Epidermal melanocyte (primary cell): Measurements from ENCODE around the gene IL17B.
A peak's percentile ranks its signal among the peaks of the same experiment; 100 is the strongest.

Experiments
- DNase-seq: peaks from one replicate; pipeline ENCODE4 v3.0.0; 2011; ENCODE audit warnings: low spot score; ENCODE audit not compliant: insufficient read length

Gene IL17B, protein sequence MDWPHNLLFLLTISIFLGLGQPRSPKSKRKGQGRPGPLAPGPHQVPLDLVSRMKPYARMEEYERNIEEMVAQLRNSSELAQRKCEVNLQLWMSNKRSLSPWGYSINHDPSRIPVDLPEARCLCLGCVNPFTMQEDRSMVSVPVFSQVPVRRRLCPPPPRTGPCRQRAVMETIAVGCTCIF

DNA sequence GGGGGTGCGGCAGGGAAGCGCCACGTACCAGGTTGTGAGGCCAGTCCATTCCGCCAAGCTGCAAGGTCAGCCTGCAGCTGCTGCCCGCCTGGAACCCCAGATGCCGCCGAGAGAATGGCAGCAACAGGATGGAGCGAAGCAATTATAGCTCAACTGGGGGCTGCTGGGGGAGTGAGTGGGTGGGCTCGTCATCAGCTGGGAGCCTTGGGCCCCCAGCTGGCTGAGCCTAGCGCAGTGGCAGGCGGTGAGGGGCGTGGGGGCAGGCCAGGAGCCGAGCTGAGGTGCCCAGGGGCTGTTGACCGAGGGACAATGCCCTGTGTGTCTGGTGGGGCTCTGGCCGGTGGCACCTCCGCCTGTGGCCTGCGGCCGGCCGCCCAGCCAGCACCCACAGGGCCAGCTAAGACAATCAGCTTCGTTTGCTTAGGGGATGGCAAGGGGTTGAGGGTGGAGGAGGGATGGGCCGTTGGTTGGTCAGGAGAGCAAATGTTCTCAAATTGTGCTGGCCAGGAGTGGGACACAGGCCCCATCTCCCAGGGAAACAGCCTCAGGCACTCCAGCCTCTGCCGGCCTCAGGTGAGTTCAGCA lies at the start of gene IL17B:
Gene IL17B, minus strand, starts transcription at position 116 of the 585 bp plus-strand sequence. Its CDS starts 67 bp downstream, at position 49.
- no peak for DNase-seq

DNA sequence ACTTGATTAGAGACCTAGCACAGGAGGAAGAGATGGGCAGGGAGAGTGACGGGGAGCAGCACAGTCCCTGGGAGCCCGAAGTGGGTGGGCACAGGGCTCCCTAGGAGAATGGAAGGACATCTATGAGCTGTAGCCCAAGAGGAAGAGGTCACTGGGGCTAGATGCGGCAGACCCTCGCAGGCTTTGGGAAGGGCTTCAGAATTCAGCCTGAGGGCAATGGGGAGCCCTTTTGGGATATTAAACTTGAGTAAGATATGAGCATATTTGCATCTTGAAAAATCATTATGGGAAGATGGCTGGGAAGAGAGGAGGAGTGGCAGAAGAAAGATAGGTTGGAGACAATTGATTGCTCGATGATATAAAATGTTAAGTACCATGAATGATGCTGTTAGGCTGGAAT lies 48.9 kb upstream of the IL17B start:
- DNase-seq: no peak

DNA sequence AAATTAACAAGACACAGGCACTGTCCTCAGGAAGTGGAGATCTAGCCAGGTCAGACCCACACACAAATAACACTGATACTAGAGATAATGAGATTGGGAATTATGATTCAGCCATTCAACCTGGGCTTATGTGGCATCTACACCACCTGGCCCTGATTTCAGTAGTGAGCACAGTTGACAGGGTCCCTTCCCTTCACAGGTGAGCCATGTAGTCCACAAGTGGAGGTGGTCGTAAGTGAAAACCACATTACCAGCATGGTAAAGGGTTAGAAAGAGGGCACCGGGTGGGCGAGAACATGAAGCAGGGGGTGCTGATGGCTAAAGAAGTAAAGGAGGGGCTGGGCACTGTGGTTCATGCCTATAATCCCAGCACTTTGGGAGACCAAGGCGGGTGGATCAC lies 48.3 kb upstream of the IL17B start:
- DNase-seq: no peak

DNA sequence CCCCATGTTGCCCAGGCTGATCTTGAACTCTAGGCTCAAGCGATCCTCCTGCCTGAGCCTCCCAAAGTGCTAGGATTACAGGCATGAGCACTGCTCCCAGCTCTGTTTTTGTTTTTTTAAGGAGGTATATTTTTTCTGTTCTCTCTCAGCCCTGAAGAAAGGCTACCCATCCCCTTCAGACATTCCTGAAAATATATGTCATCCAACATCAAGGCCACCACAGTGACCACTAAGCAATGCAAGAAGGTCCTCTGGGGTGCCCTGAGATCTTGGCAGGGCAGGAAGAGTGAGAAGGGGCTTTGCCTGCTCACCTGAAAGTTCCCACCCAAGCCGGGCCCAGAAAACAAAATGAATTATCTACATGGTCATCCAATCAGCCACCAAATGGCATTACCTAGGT lies 47.8 kb upstream of the IL17B start:
- no peak for DNase-seq

DNA sequence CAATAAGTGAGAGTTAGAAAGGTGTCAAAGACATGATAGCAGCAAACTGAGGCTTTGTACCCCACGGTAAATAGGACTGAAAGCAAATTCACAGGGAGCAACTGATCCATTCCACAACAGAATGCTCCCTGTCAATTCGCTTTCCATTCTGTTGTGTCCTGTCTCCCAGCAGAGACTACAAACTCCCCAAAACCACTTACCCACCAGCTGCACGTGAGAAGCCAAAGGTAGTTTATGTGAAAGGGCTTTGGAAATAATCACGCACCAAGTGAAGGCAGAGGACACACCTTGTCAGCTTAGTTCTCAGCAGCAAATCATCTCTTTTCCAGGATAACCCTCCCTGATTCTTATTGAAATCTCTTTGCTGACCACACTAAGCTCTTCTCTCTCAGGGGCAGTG lies 46.6 kb upstream of the IL17B start:
- DNase-seq: no peak

DNA sequence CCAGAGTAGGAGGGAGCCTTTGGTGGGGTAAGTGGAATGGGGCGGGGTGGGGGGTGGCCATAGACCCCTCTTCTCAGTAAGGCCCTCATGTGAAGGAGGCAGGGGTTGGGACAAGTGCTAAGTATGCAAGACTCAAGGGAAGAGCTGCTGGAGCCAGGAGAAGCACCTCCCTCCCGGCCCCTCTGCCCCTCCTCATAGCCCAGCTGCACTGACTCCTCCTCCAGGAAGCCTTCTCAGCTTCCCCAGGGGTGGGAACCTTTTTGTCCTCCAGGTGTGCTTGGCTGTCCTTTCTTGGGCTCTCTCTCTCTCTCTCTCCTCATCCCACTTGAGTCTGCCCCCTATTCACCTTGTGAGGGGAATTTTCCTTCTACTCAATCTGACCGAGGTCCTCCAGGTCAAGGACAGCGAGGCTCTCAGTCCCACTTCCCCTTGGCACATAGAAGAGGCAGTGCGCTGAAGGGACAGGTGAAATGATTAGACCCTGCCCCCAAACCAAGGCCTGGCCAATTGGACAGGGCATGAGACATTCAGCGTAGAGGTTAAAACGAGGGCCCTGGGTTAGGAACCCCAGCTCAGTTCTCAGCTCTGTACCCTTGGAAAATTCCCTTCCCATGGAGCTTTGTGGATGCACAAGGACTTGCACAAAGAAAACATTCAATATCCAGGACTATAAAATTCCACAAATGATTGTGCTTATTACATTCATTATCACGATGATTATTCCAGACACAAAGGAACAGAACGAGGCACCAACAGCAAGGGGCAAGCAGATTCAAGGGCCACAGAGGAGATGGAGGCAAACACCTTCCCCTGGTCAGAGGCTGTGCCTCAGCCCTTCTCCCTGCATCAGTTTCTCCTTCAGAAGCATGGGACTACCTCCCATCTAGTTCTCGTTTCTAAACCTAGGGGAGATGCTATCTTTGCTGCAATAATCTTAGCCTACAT lies 45.6 kb upstream of the IL17B start:
- DNase-seq: no peak

DNA sequence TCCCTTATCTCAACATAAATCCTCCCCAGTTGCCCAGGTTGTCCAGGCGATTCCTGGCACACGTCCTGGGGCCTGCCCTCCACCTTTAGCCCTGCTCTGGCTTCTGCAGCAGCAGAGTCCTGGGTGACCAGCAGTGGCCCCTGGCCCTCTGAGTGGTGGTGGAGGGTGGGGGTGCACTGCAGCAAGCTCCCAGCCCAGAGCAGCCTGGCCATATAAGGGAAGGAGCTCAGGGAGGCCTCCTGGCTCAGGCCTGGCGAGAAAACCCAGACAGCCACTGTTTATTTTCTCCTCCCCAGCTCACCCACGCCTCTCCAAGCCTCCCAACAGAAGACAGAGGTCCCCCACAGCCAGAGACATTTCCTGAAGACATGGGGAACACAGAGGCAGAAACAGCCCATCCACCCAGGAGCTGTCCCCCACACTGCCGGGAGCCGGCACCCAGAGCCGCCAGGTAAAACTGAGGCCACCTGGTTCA lies 44.7 kb upstream of the IL17B start:
- DNase-seq: no peak

DNA sequence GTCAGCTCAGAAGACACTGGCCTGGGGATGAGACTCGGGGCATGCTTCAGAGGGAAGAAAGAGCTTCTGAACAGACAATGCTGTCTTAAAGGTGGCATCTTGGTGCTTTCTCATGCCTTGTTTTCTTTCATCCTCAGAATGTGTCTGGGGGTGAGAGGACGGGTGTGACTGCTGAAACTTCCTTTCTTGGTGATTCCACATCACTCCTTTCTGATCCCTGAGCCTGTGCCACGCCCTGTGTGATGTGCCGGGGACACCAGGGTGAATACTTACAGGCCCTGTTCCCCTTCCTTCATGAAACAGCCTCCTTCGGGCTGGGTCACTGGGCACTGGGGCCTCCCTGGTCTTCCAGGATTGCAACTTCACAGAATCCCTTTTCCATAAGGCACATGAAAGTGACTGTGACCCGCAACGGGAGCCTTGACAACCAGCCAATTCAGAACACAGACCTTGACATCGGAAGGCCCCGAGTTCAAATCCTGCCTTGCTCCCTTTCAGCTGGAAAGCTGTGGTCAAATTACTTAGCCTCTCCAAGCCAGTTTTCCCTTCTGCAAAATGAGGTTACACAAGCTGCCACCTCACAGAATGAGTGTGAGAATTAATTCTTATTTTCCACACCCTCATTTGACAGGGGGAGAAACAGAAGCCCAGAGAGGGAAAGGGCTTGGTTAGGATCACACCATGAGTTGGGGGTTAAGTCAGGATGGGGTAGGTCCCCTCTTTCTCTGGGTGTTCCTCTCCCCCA lies 44.1 kb upstream of the IL17B start:
- DNase-seq: no peak

DNA sequence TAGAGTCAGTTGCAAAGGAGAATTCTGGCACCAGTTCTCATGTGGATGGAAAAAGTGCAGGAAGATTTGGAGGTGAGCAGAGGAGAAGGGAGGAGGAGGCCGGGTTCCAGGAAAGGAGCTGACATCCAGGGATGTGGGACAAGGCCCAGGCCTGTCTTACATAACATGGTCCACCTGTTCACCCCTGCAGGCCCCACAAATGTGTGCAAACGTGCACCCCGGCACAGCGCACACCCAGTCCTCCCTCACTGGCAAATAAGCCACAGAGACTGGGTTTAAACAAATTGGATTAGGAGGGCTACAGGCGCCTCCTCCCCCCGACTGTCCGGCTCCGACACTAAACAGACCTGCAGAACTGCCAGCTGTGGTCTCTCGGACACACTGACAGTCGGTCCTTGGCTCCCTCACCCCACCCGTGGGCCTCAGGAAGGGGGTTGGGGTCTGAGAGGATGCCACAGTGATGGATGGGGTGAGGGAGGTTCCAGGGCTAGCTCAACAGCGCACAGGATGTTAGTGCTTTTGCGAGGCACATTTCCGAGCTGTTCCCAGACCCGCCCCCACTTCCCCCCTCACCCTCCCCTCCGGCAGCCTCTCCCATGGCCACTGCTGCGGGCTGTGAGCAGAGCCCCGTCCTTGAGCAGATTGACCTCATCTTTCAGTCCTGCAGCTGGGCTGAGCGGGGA lies 43.4 kb upstream of the IL17B start:
- peak; percentile 37 for DNase-seq

DNA sequence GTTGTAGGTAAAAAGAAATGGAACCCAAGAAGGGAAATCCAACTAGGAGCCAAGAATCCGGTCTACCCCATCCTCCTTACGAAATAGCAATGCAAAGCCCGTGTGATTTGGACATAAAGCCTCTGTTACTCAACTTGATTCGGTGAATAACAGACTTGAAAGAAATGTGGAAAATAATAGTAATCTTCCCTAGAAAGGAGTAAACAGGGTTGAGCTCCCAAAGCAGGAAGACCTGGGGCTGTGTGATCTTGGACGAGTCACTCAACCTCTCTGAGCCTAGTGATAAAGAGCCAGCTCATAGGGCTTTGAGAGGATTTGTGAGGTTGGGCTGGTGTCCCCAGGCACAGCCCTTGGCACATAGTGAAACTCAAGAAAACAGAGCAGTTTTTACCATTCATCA lies 42.7 kb upstream of the IL17B start:
- DNase-seq: no peak

DNA sequence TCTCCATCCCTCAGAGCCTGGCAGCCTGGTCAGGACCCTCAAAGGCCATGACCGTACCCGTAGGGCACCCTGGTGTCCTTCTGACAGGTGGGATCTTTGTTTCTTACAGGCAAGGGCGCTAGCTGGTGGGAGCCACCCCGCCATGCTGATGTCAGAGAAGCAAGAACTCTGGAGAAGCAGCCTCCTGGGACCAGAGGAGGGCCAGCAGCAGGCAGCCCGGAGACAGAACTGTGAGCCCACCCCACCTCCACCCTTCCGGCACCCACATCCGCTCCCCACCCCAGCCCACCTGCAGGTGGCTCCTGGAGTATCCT lies 42.2 kb upstream of the IL17B start:
- DNase-seq: no peak

DNA sequence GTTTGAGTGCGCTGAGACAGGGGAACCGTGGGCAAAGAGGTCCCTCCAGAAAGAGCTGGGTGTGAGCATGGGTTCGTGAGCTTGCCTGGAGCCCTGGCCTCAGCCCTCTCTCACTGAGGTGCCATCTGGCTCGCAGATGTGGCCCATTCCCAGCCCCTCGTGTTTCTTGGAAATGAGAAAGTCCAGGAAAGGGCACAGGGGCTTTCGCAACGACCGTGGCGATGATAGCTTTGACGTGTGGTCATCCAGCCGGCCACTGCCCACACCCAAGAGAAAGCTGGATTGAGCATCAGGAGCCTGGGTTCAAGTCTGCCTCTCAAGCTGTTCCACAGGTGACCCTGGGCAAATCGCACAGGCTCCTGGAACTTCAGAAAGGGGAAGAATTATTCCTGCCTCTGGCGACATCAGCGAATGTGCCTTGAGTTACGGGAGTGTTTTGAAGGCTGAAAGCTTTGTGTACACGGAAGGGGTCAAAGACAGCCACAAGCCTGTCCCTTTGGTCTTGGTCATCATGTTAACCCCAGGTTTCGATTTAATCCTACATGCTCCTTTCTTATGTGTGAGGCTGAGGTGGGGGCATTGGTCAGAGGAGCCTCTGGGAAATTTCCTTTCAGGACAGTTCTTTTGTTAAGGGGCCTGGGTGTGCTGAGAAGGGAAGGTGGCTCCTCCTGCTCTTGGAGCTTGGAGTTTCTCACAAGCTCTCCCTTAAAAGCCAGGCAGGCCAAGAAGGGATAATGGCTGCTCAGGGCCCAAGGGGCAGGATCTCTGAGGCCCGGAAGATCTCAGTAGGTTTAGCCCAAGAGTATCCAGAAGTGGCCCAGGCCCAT lies 41.7 kb upstream of the IL17B start:
- DNase-seq: no peak

DNA sequence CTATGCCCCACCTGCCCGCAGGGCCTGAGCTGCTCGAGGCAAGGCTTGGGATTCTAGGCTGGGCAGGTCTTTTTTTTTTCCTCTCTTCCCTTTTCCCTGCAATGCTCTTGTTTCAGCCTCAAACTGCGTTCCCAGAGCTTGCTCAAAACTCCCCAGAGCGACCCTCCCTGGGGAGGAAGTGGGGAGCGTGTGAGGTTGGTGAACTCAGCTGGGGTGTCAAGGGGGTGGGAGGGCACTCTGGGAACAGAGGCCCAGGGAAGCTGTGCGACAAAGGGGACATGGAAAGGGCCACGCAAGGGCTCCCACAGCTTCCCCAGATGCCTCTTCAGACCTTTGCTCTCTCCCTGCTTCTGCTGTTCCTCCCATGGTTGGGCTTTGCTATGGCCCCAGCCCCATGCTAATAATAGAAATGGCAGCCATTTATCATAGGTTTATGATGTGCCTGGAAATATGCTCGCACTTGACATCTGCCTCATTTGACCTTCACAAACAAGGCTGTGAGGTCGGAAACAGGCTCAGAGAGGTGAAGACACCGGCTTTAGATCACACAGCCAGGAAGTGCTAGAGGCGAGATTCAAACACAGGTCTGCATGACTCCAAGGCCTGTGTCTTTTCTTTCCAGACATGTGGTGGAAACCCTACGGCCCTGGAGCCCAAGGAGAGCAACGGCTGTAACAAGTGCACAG lies 40.9 kb upstream of the IL17B start:
- DNase-seq: no peak

DNA sequence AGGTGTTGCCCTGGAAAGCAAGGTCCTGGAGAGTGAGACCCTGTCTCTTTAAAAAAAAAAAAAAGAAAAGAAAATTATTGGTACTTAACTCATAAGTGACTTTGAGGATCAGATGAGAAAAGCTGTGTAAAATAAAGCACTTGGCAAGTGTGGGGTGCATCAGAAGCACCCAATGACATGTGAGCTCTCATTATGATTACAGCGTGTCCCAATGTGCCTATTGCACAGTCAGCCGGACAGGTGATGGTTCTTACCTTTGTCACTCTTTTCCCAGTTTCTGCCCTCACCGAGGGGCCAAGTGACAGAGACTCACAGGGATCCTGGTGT lies 40.4 kb upstream of the IL17B start:
- DNase-seq: no peak

DNA sequence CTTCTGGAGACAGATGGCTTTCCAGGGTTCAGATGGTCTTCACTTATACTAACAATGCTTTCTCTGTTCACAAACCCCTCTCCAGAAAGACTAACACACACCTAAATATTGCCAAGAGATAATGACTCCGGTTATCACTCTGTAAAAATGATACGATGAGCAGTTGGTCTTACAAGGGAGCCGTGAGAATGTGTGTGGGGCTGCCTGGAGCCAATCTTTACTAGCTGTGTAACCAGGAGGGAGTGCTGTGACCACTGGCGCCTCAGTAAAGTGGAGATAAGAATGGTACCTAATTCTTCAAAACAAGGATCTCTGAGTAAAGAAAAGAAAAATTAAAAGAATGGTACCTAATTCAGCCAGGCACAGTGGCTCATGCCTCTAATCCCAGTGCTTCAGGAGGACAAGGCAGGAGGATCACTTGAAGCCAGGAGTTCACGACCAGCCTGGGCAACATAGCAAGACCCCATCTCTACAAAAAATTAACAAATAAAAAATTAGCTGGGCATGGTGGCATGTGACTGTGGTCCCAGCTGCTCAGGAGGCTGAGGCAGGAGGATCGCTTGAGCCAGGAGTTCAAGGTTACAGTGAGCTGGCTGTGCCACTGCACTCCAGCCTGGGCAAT lies 39.9 kb upstream of the IL17B start:
- DNase-seq: no peak

DNA sequence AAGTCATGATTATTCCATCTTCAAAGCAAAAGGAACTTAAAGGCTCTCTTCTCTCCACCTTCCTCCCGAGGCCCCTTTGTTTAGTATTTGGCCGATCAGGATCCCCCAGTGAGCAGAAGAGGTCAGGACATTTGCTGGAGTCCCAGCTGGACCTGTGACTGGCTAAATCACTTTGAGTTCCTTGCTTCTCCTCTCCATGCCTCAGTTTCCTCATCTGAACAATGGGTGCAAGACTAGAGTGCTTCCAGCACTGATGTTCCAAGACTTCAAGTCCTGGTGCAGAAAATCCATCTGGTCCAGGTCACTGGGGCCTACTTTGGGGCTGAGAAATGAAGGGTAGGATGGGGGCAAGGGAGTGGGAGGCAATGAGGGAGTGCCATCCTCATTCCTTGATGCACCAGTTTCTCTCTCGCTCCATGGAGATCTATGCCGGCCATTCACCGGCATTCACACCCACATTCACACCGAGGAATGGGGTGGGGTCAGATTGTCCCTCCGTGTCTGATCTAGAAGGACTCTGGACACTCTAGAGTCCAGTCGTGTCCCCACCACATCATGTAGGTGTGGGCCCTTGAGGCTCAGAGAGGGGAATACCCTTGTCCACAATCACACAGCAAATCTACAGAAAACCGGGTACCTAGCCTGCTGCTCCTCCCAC lies 38.7 kb upstream of the IL17B start:
- DNase-seq: no peak

DNA sequence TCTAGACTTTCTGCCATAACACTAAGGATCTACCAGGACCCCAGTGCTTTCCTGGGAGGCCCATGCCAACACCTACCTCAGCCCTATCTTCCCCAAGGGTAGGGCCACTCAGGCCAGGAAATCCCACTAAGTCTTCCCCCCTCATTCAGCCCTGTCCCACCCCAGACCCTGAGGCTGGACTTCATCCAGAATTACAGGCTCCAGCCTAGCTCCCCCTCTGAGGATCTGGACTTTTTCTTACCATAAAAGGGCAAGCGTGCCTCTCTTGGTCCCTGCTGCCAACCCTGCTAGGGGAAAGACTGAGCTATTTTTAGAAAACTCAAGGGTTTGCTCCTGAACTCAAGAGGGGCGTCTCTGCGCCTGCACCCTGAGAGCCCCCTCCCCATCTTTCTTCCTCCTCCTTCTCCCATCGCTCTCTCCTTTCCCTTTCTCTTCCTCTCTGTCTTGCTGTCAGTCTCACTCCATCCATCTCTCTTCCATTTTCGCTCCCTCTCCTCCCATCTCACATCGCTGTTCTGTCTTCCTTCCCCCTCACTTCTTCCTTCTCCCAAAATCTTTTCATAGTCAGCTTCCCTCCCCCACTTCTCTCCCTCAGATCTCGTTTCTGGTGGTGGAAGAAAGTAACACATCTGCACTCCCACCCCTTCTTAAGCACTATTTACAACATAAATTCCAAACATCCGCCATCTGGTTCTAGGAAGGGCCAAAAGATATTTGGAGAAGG lies 38.1 kb upstream of the IL17B start:
- DNase-seq: no peak
